OCI-LY3 (cell line): ENCODE results near the gene BMPR1B.

Source experiments
- CTCF ChIP-seq: fragments of 200-600, 300-600 bp; sonication (generic); IDR thresholded peaks from 2 replicates; pipeline ENCODE4 v1.5.1; 2014; ENCODE audit warnings: antibody characterized with exemption, low read length, low read depth
- EZH2phosphoT487 ChIP-seq: fragments of 200-600 bp; shearing (Covaris generic); IDR thresholded peaks from 2 replicates; pipeline ENCODE4 v1.6.1; 2018; ENCODE audit warnings: antibody characterized with exemption, mixed run types, low read depth

GRCh38 chr4:94889523-94889922, 131.8 kb downstream of the BMPR1B start:
- TF ChIP-seq CTCF (no peak), EZH2phosphoT487 (no peak)
